Upper lobe of right lung (tissue), 1 donor: Measurements from ENCODE around the gene SAMD1. TPM values are rescaled to one million over a fixed set of nuclear protein-coding genes. Genes with fewer than 3 reads are reported as not detected.

ENCODE experiments used
- ATAC-seq: fragments of 200-7000 bp; cut with Tn5 transposase; one replicate; pipeline ENCODE4 v1.9.1; 2020; ENCODE audit warnings: mild to moderate bottlenecking, moderate library complexity
- DNase-seq: peaks from one replicate; pipeline ENCODE4 v3.0.0-alpha.2; 2020
- H3K27ac ChIP-seq: fragments of 200-600 bp; one replicate; pipeline ENCODE4 v1.8.0; 2022
- H3K27me3 ChIP-seq: fragments of 200-600 bp; one replicate; pipeline ENCODE4 v1.8.0; 2022; ENCODE audit warnings: mild to moderate bottlenecking
- H3K36me3 ChIP-seq: fragments of 200-600 bp; one replicate; pipeline ENCODE4 v1.8.0; 2022
- H3K4me1 ChIP-seq: fragments of 200-600 bp; one replicate; pipeline ENCODE4 v1.8.0; 2022
- H3K4me3 ChIP-seq: fragments of 200-600 bp; one replicate; pipeline ENCODE4 v1.8.0; 2022; ENCODE audit warnings: mild to moderate bottlenecking
- H3K9me3 ChIP-seq: fragments of 200-600 bp; one replicate; pipeline ENCODE4 v1.8.0; 2022
- intact Hi-C: fragments of 100-400 bp; cut with DNase I; formaldehyde crosslinking; loops from one replicate; pipeline ENCODE4 v1.11.0; 2022
- total RNA-seq: library from RNA; stranded (reverse); fragmentation: NEBNext Ultra II Directional; extraction: Animal tissue kit (Norgen Biotek cat#: 25700); gene quantifications from one replicate; pipeline ENCODE4 v1.2.1, GENCODE V29; 2021
- TF ChIP-seq, protein P1 (sequence below): fragments of 200-600 bp; IDR thresholded peaks from one replicate; pipeline ENCODE4 v1.8.0; 2022; ENCODE audit warnings: antibody characterized with exemption
- donor health status: DM: no; HTN: yes; CAD: no; lungs with severe emphysema.

SAMD1 gene
- total RNA-seq, 1 donor from 2014 or later: 45.9 TPM

DNA sequence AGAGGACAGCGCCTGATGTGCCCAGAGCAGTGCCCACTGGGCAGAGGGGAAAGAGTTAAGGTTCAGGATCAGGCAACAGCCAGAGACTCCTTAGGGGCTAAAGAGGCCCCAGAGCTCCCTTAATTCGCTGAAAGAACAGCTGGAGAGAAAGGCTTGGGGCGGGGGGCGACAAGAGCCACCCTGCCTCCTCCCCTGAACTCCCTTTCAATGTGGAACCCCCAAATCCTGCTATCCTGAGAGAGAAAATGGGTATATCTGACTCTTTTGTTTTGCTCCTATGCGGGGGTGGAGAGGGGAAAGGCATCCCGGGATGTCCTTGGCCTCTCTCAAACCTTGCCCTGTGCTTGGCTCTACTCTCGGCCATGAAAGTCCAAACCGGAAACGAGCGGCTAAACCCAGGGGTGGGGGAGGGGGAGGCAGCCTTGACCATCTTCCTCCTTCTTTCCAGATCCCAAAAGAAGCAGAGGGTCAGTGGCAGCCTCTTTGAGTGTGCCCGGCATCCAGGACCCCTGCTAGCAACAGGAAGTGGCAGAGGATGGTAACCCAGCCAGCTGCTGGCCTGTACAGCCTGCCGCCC is 22.3 kb upstream of the SAMD1 start:
- no peaks in the 10 kb centered on the region for H3K9me3 ChIP-seq
- DNase-seq (no peak), ATAC-seq (no peak)
- peak overlapping the region; percentile 21 for H3K4me3 ChIP-seq
- TF ChIP-seq, protein P1, sequence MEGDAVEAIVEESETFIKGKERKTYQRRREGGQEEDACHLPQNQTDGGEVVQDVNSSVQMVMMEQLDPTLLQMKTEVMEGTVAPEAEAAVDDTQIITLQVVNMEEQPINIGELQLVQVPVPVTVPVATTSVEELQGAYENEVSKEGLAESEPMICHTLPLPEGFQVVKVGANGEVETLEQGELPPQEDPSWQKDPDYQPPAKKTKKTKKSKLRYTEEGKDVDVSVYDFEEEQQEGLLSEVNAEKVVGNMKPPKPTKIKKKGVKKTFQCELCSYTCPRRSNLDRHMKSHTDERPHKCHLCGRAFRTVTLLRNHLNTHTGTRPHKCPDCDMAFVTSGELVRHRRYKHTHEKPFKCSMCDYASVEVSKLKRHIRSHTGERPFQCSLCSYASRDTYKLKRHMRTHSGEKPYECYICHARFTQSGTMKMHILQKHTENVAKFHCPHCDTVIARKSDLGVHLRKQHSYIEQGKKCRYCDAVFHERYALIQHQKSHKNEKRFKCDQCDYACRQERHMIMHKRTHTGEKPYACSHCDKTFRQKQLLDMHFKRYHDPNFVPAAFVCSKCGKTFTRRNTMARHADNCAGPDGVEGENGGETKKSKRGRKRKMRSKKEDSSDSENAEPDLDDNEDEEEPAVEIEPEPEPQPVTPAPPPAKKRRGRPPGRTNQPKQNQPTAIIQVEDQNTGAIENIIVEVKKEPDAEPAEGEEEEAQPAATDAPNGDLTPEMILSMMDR: no peak
- peak overlapping the region; percentile 80 for H3K27ac ChIP-seq
- peaks cover 41% of the 10 kb centered on the region for H3K4me1 ChIP-seq
- no peaks in the 10 kb centered on the region for H3K36me3 ChIP-seq
- no peaks in the 10 kb centered on the region for H3K27me3 ChIP-seq
- intact Hi-C loops: no loop called here

- peak overlapping the region; percentile 21 for H3K4me3 ChIP-seq
- no peaks in the 10 kb centered on the region for H3K27me3 ChIP-seq
- H3K9me3 ChIP-seq: no peaks in the 10 kb centered on the region
- no peaks in the 10 kb centered on the region for H3K36me3 ChIP-seq
- H3K27ac ChIP-seq: peak overlapping the region; percentile 80
- intact Hi-C loops: no loop called here
- ATAC-seq (peak; percentile 33), DNase-seq (no peak)
- TF ChIP-seq, protein P1: no peak
- peaks cover 41% of the 10 kb centered on the region for H3K4me1 ChIP-seq
Observed at GRCh38 chr19:14112051-14112808, 21.7 kb upstream of the SAMD1 start.

DNA sequence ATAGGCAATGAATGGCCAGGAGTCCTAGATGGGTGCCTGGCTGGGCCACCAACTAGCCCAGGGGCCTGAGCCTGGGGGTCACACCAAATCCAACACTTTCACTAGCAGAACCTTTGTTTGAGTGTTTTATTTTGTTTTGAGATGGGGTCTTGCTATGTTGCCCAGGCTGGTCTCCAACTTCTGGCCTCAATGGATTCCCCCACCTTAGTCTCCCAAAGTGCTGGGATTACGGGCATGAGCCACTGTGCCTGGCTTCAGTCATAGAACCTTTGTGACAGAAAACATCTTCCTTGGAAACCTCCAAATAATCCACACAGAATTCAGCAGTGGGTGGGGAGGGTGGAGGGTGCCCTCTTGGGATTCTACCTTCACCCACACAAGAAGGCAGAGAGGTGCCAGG is 20.9 kb upstream of the SAMD1 start:
- Histone ChIP-seq H3K36me3 (peaks cover 3% of the 10 kb centered on the region), H3K4me1 (peaks cover 38% of the 10 kb centered on the region), H3K9me3 (no peaks in the 10 kb centered on the region), H3K27ac (no peak overlapping the region), H3K27me3 (no peaks in the 10 kb centered on the region), H3K4me3 (no peak overlapping the region)
- TF ChIP-seq, protein P1: no peak
- ATAC-seq (no peak), DNase-seq (no peak)
- intact Hi-C loops: no loop called here

- Histone ChIP-seq H3K4me3 (no peak overlapping the region), H3K27ac (no peak overlapping the region), H3K27me3 (no peaks in the 10 kb centered on the region), H3K9me3 (no peaks in the 10 kb centered on the region), H3K36me3 (peaks cover 11% of the 10 kb centered on the region), H3K4me1 (peaks cover 29% of the 10 kb centered on the region)
- ATAC-seq (no peak), DNase-seq (no peak)
- TF ChIP-seq, protein P1: no peak
- intact Hi-C loops: no loop called here
Observed at GRCh38 chr19:14110650-14111049, 20.1 kb upstream of the SAMD1 start.

GRCh38 chr19:14107581-14108461 is 17.3 kb upstream of the SAMD1 start:
- no peak overlapping the region for H3K27ac ChIP-seq
- peaks cover 31% of the 10 kb centered on the region for H3K36me3 ChIP-seq
- no peaks in the 10 kb centered on the region for H3K9me3 ChIP-seq
- intact Hi-C loops: no loop called here
- ATAC-seq (no peak), DNase-seq (no peak)
- TF ChIP-seq, protein P1: no peak
- no peaks in the 10 kb centered on the region for H3K27me3 ChIP-seq
- no peak overlapping the region for H3K4me3 ChIP-seq
- H3K4me1 ChIP-seq: peaks cover 7% of the 10 kb centered on the region
